ENCODE results near the gene STK33.

DNA sequence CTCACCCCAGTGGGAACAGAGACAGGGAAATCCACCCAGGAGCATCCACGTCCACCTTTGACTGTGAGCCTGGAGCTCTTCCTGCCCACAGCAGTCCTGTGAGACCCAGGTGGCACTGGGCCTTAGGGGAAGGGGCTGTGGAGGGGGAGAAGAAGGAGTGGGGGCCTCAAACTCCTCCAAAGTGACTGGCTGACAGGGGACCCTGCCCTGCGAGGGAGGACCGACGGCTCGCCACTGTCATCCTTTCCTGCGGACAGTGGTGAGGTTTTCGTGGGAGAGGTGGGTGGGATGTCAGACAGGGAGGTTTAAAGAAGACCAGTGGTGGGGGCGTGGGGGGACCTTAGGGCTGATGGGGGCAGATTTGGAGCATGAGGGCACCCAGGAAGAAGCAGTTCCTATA is 237.8 kb downstream of the STK33 start:
- no peak for TF ChIP-seq POLR2A (IDR thresholded peaks at IDR 0.05; ENCODE audit: low read length)
- no peak for TF ChIP-seq GATA1 (IDR thresholded peaks at IDR 0.05; ENCODE audit: low read depth, low read length)

Measured in erythroblast (primary cell).